Activated naive CD4-positive, alpha-beta T cell treated with anti-CD3 and anti-CD28 coated beads for 36 hours (primary cell): ENCODE measurements around the gene BRAF. TPM values are rescaled to one million over a fixed set of nuclear protein-coding genes. Genes with fewer than 3 reads are reported as not detected.
"Not testable (repeated sequence)": the region's sequence is repeated elsewhere in the genome, so short reads cannot be mapped to it uniquely, and the experiment has no call there.

Source experiments
- CTCF ChIA-PET: fragments of 350-600 bp; sonication (Branson Sonifier 250); formaldehyde crosslinking; loops from one replicate; lab custom pipeline; 2021; ENCODE audit warnings: antibody characterized with exemption; lab: Charles Lee
- DNase-seq: peaks from one replicate; pipeline ENCODE4 v3.0.0-alpha.2; 2020
- H3K27ac Mint-ChIP-seq: one replicate; pipeline ENCODE4 v1.8.0; 2021; ENCODE audit warnings: mild to moderate bottlenecking, mixed read lengths
- H3K27me3 Mint-ChIP-seq: one replicate; pipeline ENCODE4 v1.8.0; 2021; ENCODE audit warnings: low read depth, mixed read lengths
- H3K36me3 Mint-ChIP-seq: one replicate; pipeline ENCODE4 v1.8.0; 2021; ENCODE audit warnings: low read depth, mixed read lengths
- H3K4me1 Mint-ChIP-seq: one replicate; pipeline ENCODE4 v1.8.0; 2021; ENCODE audit warnings: low read depth, mixed read lengths
- H3K4me3 Mint-ChIP-seq: one replicate; pipeline ENCODE4 v1.8.0; 2021; ENCODE audit warnings: mild to moderate bottlenecking, moderate library complexity, mixed read lengths
- H3K9me3 Mint-ChIP-seq: one replicate; pipeline ENCODE4 v1.8.0; 2021; ENCODE audit warnings: mixed read lengths
- intact Hi-C: fragments of 100-400 bp; cut with micrococcal nuclease; formaldehyde crosslinking; loops from one replicate; pipeline ENCODE4 v1.15.1; 2023
- total RNA-seq, 2 experiments: library from RNA; stranded (reverse); gene quantifications; one replicate each; pipeline ENCODE4 v1.2.3, GENCODE V29; 2021

The BRAF gene
- total RNA-seq, 2 experiments from 2014 or later = 24.6 to 28.6 TPM

- no peak overlapping the region for H3K27ac Mint-ChIP-seq
- CTCF ChIA-PET = interaction anchor here (1.9 kb wide), 1 partner anchor 59 kb away, joined by 5 read pairs; no protein-coding TSS in a partner anchor
- H3K9me3 Mint-ChIP-seq = no peaks in the 10 kb centered on the region
Observed at GRCh38 chr7:140752533-140752932, 172.2 kb downstream of the BRAF start.

GRCh38 chr7:140746751-140747150, 178.0 kb downstream of the BRAF start:
- Mint-ChIP-seq H3K9me3 (peaks cover 2% of the 10 kb centered on the region), H3K4me3 (no peak overlapping the region), H3K36me3 (peaks cover 9% of the 10 kb centered on the region), H3K4me1 (no peaks in the 10 kb centered on the region), H3K27ac (no peak overlapping the region), H3K27me3 (no peaks in the 10 kb centered on the region)
- intact Hi-C loops = no loop called here
- CTCF ChIA-PET = interaction anchor here (0.7 kb wide), 1 partner anchor 277 kb away, joined by 3 read pairs; no protein-coding TSS in a partner anchor
- no peak for DNase-seq

More at GRCh38 chr7:140752533-140752932, 172.2 kb downstream of the BRAF start:
- H3K4me1 Mint-ChIP-seq = no peaks in the 10 kb centered on the region
- no peak overlapping the region for H3K4me3 Mint-ChIP-seq
- no peaks in the 10 kb centered on the region for H3K27me3 Mint-ChIP-seq
- no peak for DNase-seq
- intact Hi-C loops = no loop called here
- peaks cover 2% of the 10 kb centered on the region for H3K36me3 Mint-ChIP-seq

GRCh38 chr7:140745266-140746058, 179.3 kb downstream of the BRAF start:
- intact Hi-C loops = no loop called here
- Mint-ChIP-seq H3K36me3 (peaks cover 9% of the 10 kb centered on the region), H3K4me1 (no peaks in the 10 kb centered on the region), H3K27ac (no peak overlapping the region), H3K9me3 (peaks cover 2% of the 10 kb centered on the region), H3K4me3 (no peak overlapping the region), H3K27me3 (no peaks in the 10 kb centered on the region)
- no peak for DNase-seq
- CTCF ChIA-PET = no interaction called here

- CTCF ChIA-PET = interaction anchor here (1.1 kb wide), 1 partner anchor 18 kb away, joined by 3 read pairs; no protein-coding TSS in a partner anchor
- Mint-ChIP-seq H3K9me3 (peaks cover 2% of the 10 kb centered on the region), H3K27me3 (no peaks in the 10 kb centered on the region), H3K4me3 (no peak overlapping the region), H3K27ac (no peak overlapping the region), H3K4me1 (no peaks in the 10 kb centered on the region), H3K36me3 (peaks cover 14% of the 10 kb centered on the region)
- no peak for DNase-seq
- intact Hi-C loops = no loop called here
Observed at GRCh38 chr7:140744005-140744404, 180.7 kb downstream of the BRAF start.

- DNase-seq, H3K9me3 Mint-ChIP-seq, H3K27me3 Mint-ChIP-seq, CTCF ChIA-PET, H3K4me3 Mint-ChIP-seq, H3K4me1 Mint-ChIP-seq, intact Hi-C loops, H3K27ac Mint-ChIP-seq: not testable (repeated sequence)
- peaks cover 18% of the 10 kb centered on the region for H3K36me3 Mint-ChIP-seq
Observed at GRCh38 chr7:140743255-140743654, 181.5 kb downstream of the BRAF start.

GRCh38 chr7:140738280-140738679, 186.4 kb downstream of the BRAF start:
- CTCF ChIA-PET = interaction anchor here (0.7 to 1.3 kb wide), 5 partner anchors 12 to 294 kb away, joined by 3 to 6 read pairs (median 4); no protein-coding TSS in a partner anchor
- Mint-ChIP-seq H3K27ac (no peak overlapping the region), H3K36me3 (peaks cover 12% of the 10 kb centered on the region), H3K9me3 (no peaks in the 10 kb centered on the region), H3K27me3 (no peaks in the 10 kb centered on the region), H3K4me1 (no peaks in the 10 kb centered on the region), H3K4me3 (no peak overlapping the region)
- DNase-seq = no peak
- intact Hi-C loops = no loop called here

GRCh38 chr7:140734729-140735128, 190.0 kb downstream of the BRAF start:
- CTCF ChIA-PET = interaction anchor here (0.5 kb wide), 1 partner anchor 121 kb away, joined by 4 read pairs; no protein-coding TSS in a partner anchor
- no peaks in the 10 kb centered on the region for H3K27me3 Mint-ChIP-seq
- no peaks in the 10 kb centered on the region for H3K9me3 Mint-ChIP-seq
- H3K4me3 Mint-ChIP-seq = no peak overlapping the region
- peaks cover 12% of the 10 kb centered on the region for H3K36me3 Mint-ChIP-seq
- no peak overlapping the region for H3K27ac Mint-ChIP-seq
- DNase-seq = no peak
- H3K4me1 Mint-ChIP-seq = no peaks in the 10 kb centered on the region
- intact Hi-C loops = no loop called here

- DNase-seq = no peak
- CTCF ChIA-PET = no interaction called here
- Mint-ChIP-seq H3K4me1 (no peaks in the 10 kb centered on the region), H3K27ac (no peak overlapping the region), H3K4me3 (no peak overlapping the region), H3K9me3 (no peaks in the 10 kb centered on the region), H3K27me3 (no peaks in the 10 kb centered on the region), H3K36me3 (peaks cover 9% of the 10 kb centered on the region)
- intact Hi-C loops = no loop called here
Observed at GRCh38 chr7:140734096-140734495, 190.6 kb downstream of the BRAF start.

- intact Hi-C loops = no loop called here
- no peak overlapping the region for H3K4me3 Mint-ChIP-seq
- CTCF ChIA-PET = interaction anchor here (0.6 kb wide), 1 partner anchor 1317 kb away, joined by 3 read pairs; no protein-coding TSS in a partner anchor
- H3K36me3 Mint-ChIP-seq = peaks cover 4% of the 10 kb centered on the region
- H3K27me3 Mint-ChIP-seq = no peaks in the 10 kb centered on the region
- H3K9me3 Mint-ChIP-seq = no peaks in the 10 kb centered on the region
- H3K4me1 Mint-ChIP-seq = no peaks in the 10 kb centered on the region
- no peak for DNase-seq
- no peak overlapping the region for H3K27ac Mint-ChIP-seq
Observed at GRCh38 chr7:140732416-140732815, 192.3 kb downstream of the BRAF start.

- Mint-ChIP-seq H3K36me3 (peaks cover 2% of the 10 kb centered on the region), H3K27ac (no peak overlapping the region), H3K9me3 (no peaks in the 10 kb centered on the region), H3K4me3 (no peak overlapping the region), H3K4me1 (peaks cover 17% of the 10 kb centered on the region), H3K27me3 (no peaks in the 10 kb centered on the region)
- intact Hi-C loops = loop anchor here (10.0 kb wide), 1 partner anchor 829 kb away; the partner anchor contains the start of gene AGK
- CTCF ChIA-PET = interaction anchor here (0.8 to 1.6 kb wide), 8 partner anchors 12 to 506 kb away, joined by 3 to 6 read pairs (median 3); no protein-coding TSS in a partner anchor
- no peak for DNase-seq
Observed at GRCh38 chr7:140726281-140726680, 198.4 kb downstream of the BRAF start.

GRCh38 chr7:140724706-140725105, 200.0 kb downstream of the BRAF start:
- Mint-ChIP-seq H3K36me3 (peaks cover under 1% of the 10 kb centered on the region), H3K27ac (no peak overlapping the region), H3K4me1 (peaks cover 17% of the 10 kb centered on the region), H3K9me3 (no peaks in the 10 kb centered on the region), H3K27me3 (no peaks in the 10 kb centered on the region), H3K4me3 (no peak overlapping the region)
- intact Hi-C loops = loop anchor here (10.0 kb wide), 1 partner anchor 830 kb away; the partner anchor contains the start of gene AGK
- CTCF ChIA-PET = interaction anchor here (0.5 kb wide), 1 partner anchor 87 kb away, joined by 3 read pairs; no protein-coding TSS in a partner anchor
- no peak for DNase-seq

- CTCF ChIA-PET = interaction anchor here (0.6 to 1.7 kb wide), 2 partner anchors 15 to 87 kb away, joined by 3 to 9 read pairs; no protein-coding TSS in a partner anchor
- H3K36me3 Mint-ChIP-seq = no peaks in the 10 kb centered on the region
- no peaks in the 10 kb centered on the region for H3K9me3 Mint-ChIP-seq
- H3K4me3 Mint-ChIP-seq = no peak overlapping the region
- DNase-seq = no peak
- H3K4me1 Mint-ChIP-seq = peaks cover 18% of the 10 kb centered on the region
- H3K27ac Mint-ChIP-seq = no peak overlapping the region
- H3K27me3 Mint-ChIP-seq = no peaks in the 10 kb centered on the region
- intact Hi-C loops = loop anchor here (1.0 to 10.0 kb wide), 7 partner anchors 27 to 831 kb away; partner anchors contain the start of genes AGK, MKRN1 and NDUFB2
Observed at GRCh38 chr7:140723574-140723973, 201.2 kb downstream of the BRAF start.
